ENCODE data around the gene FAM83G. TPM values are rescaled to one million over a fixed set of nuclear protein-coding genes. Genes with fewer than 3 reads are reported as not detected.
A peak's percentile ranks its signal among the peaks of the same experiment; 100 is the strongest.

The FAM83G gene
- total RNA-seq, 6 experiments from 2014 or later = 10.1 to 41.7 (median 21.5) TPM

DNA sequence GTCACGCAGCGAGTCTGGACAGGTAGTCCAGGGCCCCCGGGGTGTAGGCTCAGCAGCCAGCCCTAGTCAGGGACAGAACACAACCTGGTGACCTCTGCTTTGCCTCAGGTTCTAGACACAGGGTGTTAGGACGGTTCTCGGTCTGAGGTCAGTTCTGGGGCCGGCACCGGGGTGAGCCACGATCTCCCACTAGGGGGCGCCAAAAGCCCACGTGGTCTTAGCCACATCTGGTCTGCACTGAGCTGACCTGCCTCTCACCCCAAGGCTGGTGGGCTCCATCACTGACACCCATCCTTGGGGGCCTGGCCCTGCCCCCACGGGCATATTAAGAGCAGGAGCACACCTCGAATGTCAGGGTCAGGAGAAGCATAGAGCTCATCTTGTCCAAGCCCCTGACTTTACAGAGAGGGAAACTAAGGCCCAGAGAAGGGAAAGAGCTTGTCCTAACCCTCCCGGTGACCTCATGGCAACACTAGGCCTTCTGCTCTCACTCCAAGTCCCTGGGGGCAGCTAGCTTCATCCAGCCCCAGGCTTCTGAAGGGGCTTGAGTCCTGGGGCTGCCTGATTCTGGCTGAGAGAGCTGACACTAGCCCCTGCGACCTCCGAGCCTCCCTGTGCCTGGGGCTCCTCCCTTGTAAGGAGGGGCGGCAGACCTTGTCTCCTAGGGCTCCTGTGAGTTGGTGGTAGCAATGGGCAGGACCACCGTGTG, 43.6 kb downstream of the FAM83G start:
- Histone ChIP-seq H3K4me3 (no peak overlapping the region), H3K36me3 (no peaks in the 10 kb centered on the region), H3K27me3 (no peaks in the 10 kb centered on the region), H3K27ac (no peak overlapping the region), H3K9me3 (no peaks in the 10 kb centered on the region), H3K4me1 (no peaks in the 10 kb centered on the region)
- TF ChIP-seq POLR2A (IDR thresholded peaks at IDR 0.05) = no peak
- TF ChIP-seq, protein P1, sequence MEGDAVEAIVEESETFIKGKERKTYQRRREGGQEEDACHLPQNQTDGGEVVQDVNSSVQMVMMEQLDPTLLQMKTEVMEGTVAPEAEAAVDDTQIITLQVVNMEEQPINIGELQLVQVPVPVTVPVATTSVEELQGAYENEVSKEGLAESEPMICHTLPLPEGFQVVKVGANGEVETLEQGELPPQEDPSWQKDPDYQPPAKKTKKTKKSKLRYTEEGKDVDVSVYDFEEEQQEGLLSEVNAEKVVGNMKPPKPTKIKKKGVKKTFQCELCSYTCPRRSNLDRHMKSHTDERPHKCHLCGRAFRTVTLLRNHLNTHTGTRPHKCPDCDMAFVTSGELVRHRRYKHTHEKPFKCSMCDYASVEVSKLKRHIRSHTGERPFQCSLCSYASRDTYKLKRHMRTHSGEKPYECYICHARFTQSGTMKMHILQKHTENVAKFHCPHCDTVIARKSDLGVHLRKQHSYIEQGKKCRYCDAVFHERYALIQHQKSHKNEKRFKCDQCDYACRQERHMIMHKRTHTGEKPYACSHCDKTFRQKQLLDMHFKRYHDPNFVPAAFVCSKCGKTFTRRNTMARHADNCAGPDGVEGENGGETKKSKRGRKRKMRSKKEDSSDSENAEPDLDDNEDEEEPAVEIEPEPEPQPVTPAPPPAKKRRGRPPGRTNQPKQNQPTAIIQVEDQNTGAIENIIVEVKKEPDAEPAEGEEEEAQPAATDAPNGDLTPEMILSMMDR (IDR thresholded peaks at IDR 0.05) = peak; percentile 94 to 98 (median 96)
- intact Hi-C loops (cut with DNase I) = no loop called here
- peak; percentile 83 to 87 (median 86) for DNase-seq
- ATAC-seq = peak; percentile 85 to 96 (median 90)
- 5% methylated on average over 6 of the region's 17 CpGs for WGBS (ENCODE audit: insufficient coverage, low coverage, low lambda C conversion rate, missing lambda C conversion rate)

DNA sequence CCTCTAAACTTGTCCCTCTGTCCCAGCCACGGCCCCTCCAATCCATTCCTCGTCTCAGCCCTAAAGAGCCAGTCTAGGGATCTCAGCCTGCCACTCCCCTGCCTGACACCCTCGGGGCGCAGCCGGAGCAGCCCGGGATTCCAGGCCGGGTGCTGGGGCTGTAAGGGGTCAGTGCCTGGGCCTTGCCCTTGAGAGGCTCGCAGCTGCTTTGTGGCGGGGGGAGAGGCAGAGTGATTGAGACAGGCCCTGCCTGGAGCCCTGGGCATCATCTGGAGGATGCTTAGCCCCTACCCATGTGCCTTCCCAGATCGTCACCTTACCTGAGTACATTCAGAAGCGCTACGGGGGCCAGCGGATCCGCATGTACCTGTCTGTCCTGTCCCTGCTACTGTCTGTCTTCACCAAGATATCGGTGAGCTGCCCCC, 44.3 kb downstream of the FAM83G start:
- TF ChIP-seq, protein P1 (IDR thresholded peaks at IDR 0.05) = no peak
- TF ChIP-seq POLR2A (IDR thresholded peaks at IDR 0.05) = no peak
- H3K27me3 ChIP-seq = no peaks in the 10 kb centered on the region
- DNase-seq = no peak
- H3K9me3 ChIP-seq = no peaks in the 10 kb centered on the region
- ATAC-seq = no peak
- no peak overlapping the region for H3K27ac ChIP-seq
- WGBS (ENCODE audit: insufficient coverage, low coverage, low lambda C conversion rate, missing lambda C conversion rate) = no CpG with 5 or more reads among the region's 15 CpGs
- no peaks in the 10 kb centered on the region for H3K4me1 ChIP-seq
- intact Hi-C loops (cut with DNase I) = no loop called here
- H3K4me3 ChIP-seq = no peak overlapping the region
- no peaks in the 10 kb centered on the region for H3K36me3 ChIP-seq

DNA sequence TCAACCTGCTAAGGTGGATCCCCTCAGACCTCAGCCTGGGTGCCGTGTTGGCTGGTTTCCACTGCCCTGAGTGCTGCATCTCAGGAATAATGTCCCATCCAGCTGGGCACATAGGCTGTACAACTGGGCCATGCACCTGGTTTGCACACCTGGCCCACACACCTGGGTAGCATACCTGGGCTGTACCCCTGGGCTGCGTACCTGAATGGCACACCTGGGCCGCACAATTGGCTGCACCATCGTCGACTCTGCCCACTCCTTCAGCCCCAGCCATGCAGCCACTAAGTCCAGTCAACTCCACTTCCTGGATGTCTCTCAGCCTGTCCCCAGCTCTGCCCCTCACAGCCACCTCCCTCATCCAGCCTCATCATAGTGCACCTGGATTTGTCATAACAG, 44.7 kb downstream of the FAM83G start:
- no peaks in the 10 kb centered on the region for H3K9me3 ChIP-seq
- H3K4me1 ChIP-seq = no peaks in the 10 kb centered on the region
- no peak overlapping the region for H3K4me3 ChIP-seq
- TF ChIP-seq, protein P1 (IDR thresholded peaks at IDR 0.05) = no peak
- TF ChIP-seq POLR2A (IDR thresholded peaks at IDR 0.05) = no peak
- DNase-seq = no peak
- intact Hi-C loops (cut with DNase I) = no loop called here
- H3K36me3 ChIP-seq = no peaks in the 10 kb centered on the region
- ATAC-seq = no peak
- H3K27ac ChIP-seq = no peak overlapping the region
- WGBS (ENCODE audit: insufficient coverage, low coverage, low lambda C conversion rate, missing lambda C conversion rate) = 71% methylated on average over 2 of the region's 5 CpGs
- H3K27me3 ChIP-seq = no peaks in the 10 kb centered on the region

DNA sequence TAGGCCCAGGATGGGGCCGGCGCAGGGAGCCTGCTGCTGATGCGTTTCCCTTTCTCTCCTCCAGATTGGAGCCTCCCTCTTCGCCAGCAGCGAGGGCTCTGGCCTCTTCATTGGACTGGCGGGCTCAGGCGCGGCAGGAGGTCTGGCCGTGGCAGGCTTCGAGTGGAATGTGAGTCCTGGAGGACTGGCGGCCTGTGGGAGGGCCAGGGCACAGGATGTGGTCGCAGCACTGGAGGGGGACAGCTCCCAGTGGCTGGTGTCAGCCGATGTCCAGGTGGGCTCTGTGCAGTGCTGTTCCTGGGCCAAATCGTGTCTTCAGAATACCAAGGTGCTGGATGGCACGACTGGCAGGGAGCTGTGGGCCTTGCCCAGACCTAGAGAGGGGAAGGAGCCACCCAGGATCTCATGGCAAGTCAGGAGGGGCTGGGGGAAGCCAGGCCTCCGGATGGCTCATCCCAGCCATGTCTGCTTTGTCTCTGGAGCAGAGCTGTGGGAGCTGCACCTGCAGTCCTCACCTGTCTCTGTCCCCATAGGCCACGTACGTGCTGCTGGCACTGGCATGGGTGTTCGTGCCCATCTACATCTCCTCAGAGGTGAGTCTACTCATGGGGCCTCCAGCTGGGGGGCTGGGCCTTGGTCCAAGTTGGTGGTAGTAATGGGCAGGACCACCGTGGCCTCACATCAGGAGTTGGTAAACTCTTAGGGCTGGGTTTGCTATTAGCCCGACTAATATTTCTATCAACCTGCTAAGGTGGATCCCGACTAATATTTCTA, 45.3 kb downstream of the FAM83G start:
- H3K27me3 ChIP-seq = no peaks in the 10 kb centered on the region
- no peaks in the 10 kb centered on the region for H3K4me1 ChIP-seq
- H3K27ac ChIP-seq = no peak overlapping the region
- ATAC-seq (no peak), DNase-seq (peak in 1 of 3 donors; percentile 43)
- WGBS (ENCODE audit: insufficient coverage, low coverage, low lambda C conversion rate, missing lambda C conversion rate) = 85% methylated on average over 9 of the region's 22 CpGs
- no peaks in the 10 kb centered on the region for H3K9me3 ChIP-seq
- no peak overlapping the region for H3K4me3 ChIP-seq
- no peaks in the 10 kb centered on the region for H3K36me3 ChIP-seq
- intact Hi-C loops (cut with DNase I) = no loop called here
- no peak for TF ChIP-seq POLR2A (IDR thresholded peaks at IDR 0.05)
- TF ChIP-seq, protein P1 (IDR thresholded peaks at IDR 0.05) = no peak
